Effector memory CD8-positive, alpha-beta T cell (primary cell): ENCODE data around the gene FURIN.
"Not testable (repeated sequence)": the region's sequence is repeated elsewhere in the genome, so short reads cannot be mapped to it uniquely, and the experiment has no call there.

Source experiments
- ATAC-seq: fragments of 150-1000 bp; cut with Tn5 transposase; replicated peaks from 2 replicates; pipeline ENCODE4 v1.10.0; 2021; ENCODE audit warnings: mild to moderate bottlenecking, moderate library complexity
- DNase-seq, 3 experiments: peaks; one replicate each; pipeline ENCODE4 v3.0.0; 2021
- H3K27ac Mint-ChIP-seq, 2 donors: one replicate each; pipeline ENCODE4 v1.8.0; 2022; ENCODE audit warnings: mild to moderate bottlenecking in 2 of 2, mixed read lengths in 2 of 2, moderate library complexity in 2 of 2
- H3K27me3 Mint-ChIP-seq, 2 donors: one replicate each; pipeline ENCODE4 v1.8.0; 2022; ENCODE audit warnings: mixed read lengths in 2 of 2
- H3K36me3 Mint-ChIP-seq: one replicate; pipeline ENCODE4 v1.8.0; 2022; ENCODE audit warnings: mild to moderate bottlenecking, moderate library complexity, mixed read lengths; ENCODE audit not compliant: insufficient read depth
- H3K4me1 Mint-ChIP-seq, 2 donors: one replicate each; pipeline ENCODE4 v1.8.0; 2022; ENCODE audit warnings: low read depth in 2 of 2, mixed read lengths in 2 of 2
- H3K4me3 Mint-ChIP-seq, 2 donors: one replicate each; pipeline ENCODE4 v1.8.0; 2022; ENCODE audit warnings: mild to moderate bottlenecking in 2 of 2, mixed read lengths in 2 of 2, moderate library complexity in 2 of 2
- H3K9me3 Mint-ChIP-seq, 2 donors: one replicate each; pipeline ENCODE4 v1.8.0; 2022; ENCODE audit warnings: mixed read lengths in 2 of 2

Gene FURIN

GRCh38 chr15:90895571-90896117, 27.3 kb downstream of the FURIN start:
- H3K9me3 Mint-ChIP-seq = no peaks in the 10 kb centered on the region
- DNase-seq = no peak
- H3K27me3 Mint-ChIP-seq = no peaks in the 10 kb centered on the region
- no peak overlapping the region for H3K4me3 Mint-ChIP-seq
- H3K27ac Mint-ChIP-seq = no peak overlapping the region
- no peak for ATAC-seq
- no peaks in the 10 kb centered on the region for H3K4me1 Mint-ChIP-seq
- peaks cover 5% of the 10 kb centered on the region for H3K36me3 Mint-ChIP-seq

DNA sequence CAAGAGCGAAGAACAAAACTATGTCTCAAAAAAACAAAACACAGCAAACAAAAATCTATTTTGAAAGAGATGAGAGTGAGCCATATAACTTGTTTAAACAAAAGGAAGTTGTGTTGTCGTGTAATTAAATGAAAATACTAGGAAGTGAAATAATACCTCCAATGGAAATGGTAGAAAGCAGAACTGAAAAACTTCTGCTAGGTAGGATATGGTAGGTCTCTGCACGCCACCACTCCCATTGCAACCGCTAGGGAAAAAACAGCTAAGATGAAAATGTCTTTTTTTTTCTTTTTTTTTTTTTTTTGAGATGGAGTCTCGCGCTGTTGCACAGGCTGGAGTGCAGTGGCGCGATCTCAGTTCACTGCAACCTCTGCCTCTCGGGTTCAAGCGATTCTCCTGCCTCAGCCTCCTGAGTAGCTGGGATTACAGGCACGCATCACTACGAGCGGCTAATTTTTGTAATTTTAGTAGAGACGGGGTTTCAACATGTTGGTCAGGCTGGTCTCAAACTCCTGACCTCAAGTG, 28.8 kb downstream of the FURIN start:
- H3K27ac Mint-ChIP-seq = not testable (repeated sequence)

GRCh38 chr15:90901175-90902039, 33.0 kb downstream of the FURIN start:
- DNase-seq (no peak), ATAC-seq (no peak)
- H3K4me1 Mint-ChIP-seq = peaks cover 23 to 24% of the 10 kb centered on the region in 2 donors
- H3K9me3 Mint-ChIP-seq = no peaks in the 10 kb centered on the region
- peaks cover 30% of the 10 kb centered on the region for H3K36me3 Mint-ChIP-seq
- no peaks in the 10 kb centered on the region for H3K27me3 Mint-ChIP-seq
- peak overlapping the region; percentile 83 to 89 for H3K27ac Mint-ChIP-seq
- H3K4me3 Mint-ChIP-seq = peak overlapping the region; percentile 82 to 84

More for the DNA sequence above, 28.8 kb downstream of the FURIN start:
- peaks cover 14% of the 10 kb centered on the region for H3K36me3 Mint-ChIP-seq
- H3K4me3 Mint-ChIP-seq, H3K27me3 Mint-ChIP-seq, DNase-seq, ATAC-seq, H3K9me3 Mint-ChIP-seq: not testable (repeated sequence)
- peaks cover 7 to 11% of the 10 kb centered on the region in 2 donors for H3K4me1 Mint-ChIP-seq

DNA sequence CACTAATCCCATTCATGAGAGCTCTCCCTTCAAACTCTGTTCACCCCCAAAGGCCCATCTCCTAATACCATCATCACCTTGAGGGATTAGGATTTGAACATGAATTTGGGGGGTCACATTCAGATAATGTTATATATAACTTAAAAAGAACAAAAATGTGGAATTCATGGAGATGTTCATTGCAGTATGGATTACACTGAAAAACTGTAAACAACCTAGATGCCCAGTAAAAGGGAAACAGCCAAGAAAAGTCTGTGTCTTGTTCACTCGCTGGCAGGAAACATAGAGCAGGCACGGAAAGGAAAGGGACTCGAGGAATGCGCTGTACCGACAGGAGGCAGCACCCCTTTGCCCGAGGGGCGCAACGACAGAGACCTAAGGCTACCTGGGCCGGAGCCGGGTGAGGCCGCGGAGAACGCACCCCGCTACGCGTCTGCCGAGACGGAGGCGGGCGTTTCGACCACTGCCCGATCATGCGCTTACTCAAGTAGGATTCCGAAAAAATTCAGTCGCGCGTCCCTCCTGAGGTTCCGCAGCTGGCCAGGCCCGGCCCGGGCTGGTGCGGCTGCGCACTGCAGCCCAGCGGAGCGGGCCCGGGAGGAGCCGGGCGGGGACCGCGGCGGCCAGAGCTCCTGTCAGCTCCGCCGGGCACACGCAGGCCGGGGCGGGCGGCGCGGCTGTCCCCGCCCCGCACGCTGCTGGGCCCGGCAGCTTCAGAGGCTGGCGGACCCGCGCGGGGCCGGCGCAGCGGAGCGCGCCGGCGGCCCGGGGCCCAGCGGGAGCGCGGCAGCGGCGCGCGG, 33.9 kb downstream of the FURIN start:
- no peaks in the 10 kb centered on the region for H3K9me3 Mint-ChIP-seq
- H3K4me3 Mint-ChIP-seq = peak overlapping the region; percentile 82 to 84
- peaks cover 35% of the 10 kb centered on the region for H3K36me3 Mint-ChIP-seq
- H3K27me3 Mint-ChIP-seq = no peaks in the 10 kb centered on the region
- peak overlapping the region; percentile 83 to 89 for H3K27ac Mint-ChIP-seq
- ATAC-seq (peak; percentile 66), DNase-seq (peak; percentile 54 to 66 (median 56))
- peaks cover 23 to 24% of the 10 kb centered on the region in 2 donors for H3K4me1 Mint-ChIP-seq

DNA sequence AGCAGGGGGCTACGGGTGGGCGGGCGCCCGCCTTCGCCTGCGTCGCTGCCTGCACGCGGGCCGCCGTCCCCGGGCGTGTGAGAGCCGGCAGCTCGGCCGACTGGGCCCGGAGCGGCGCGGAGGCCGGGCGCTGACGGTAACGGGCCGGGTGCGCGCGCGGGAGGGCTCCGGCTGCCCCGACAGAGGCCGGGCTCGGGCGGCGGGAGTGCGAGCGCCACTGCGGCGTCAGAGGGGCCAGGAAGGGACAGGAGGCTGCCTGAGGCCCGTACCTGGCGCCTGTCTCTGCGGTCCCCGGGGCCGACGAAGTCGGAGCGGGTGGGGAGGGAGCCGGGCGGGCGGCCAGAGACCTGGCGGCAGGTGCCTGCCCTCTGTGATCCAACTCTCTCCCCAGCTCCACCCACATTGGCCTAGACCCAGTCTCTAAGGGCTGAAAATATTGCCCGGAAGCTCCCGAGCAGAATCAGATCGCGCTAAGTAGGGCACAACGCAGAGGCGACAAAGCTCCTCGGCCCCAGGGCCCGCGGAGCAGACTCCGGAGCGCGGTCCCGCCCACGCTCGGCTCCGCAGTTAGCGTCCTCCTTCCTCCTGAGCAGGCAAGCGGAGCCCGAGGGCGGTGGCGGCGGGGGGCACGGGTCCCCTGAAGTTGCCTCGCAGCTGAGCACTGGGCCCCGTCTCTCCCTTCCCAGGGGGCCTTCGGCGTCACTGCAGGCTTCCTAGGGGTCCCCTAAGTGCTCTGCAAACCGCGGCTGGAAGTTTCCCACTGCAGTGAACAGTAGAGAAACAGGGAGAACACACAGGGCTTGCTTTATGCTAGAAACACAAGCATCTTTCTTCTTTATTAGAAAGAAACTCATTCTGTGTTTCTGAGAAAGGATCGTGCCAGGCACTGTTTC, 34.7 kb downstream of the FURIN start, which contains the start of gene MAN2A2:
TSS of gene MAN2A2 (plus strand) at position 463 of the 893 bp plus-strand sequence. CDS start 906 bp downstream, outside the sequence.
- peak; percentile 67 to 70 (median 70) for DNase-seq
- peak; percentile 79 for ATAC-seq
- H3K9me3 Mint-ChIP-seq = no peaks in the 10 kb centered on the region
- H3K36me3 Mint-ChIP-seq = peaks cover 35% of the 10 kb centered on the region
- H3K27me3 Mint-ChIP-seq = no peaks in the 10 kb centered on the region
- H3K27ac Mint-ChIP-seq = peak within 1 kb of the TSS; percentile 89 to 94
- peak within 1 kb of the TSS; percentile 86 to 95 for H3K4me3 Mint-ChIP-seq
- H3K4me1 Mint-ChIP-seq = peaks cover 23 to 24% of the 10 kb centered on the region in 2 donors

GRCh38 chr15:90903733-90904536, 35.5 kb downstream of the FURIN start:
- DNase-seq = no peak
- H3K4me3 Mint-ChIP-seq = peak overlapping the region; percentile 86 to 95
- H3K4me1 Mint-ChIP-seq = peaks cover 23 to 24% of the 10 kb centered on the region in 2 donors
- no peaks in the 10 kb centered on the region for H3K9me3 Mint-ChIP-seq
- H3K36me3 Mint-ChIP-seq = peaks cover 40% of the 10 kb centered on the region
- ATAC-seq = no peak
- H3K27ac Mint-ChIP-seq = peak overlapping the region; percentile 86 to 94
- H3K27me3 Mint-ChIP-seq = no peaks in the 10 kb centered on the region

DNA sequence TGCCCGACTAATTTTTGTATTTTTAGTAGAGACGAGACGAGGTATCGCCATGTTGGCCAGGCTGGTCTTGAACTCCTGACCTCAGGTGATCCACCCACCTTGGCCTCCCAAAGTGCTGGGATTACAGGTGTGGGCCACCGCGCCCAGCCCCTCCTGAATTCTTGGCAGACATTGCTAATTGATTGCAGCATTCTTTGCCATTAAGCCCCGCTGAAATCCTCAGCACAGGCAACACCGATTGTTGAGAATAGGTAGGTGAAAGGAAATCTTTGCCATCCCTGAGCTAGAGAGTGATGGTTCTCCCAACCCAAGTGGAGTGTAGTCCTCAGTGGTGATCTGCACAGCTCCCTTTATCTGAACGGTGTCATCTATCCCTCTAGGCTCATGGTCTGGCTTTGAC, 36.4 kb downstream of the FURIN start:
- H3K27me3 Mint-ChIP-seq = no peaks in the 10 kb centered on the region
- no peak overlapping the region for H3K4me3 Mint-ChIP-seq
- no peaks in the 10 kb centered on the region for H3K9me3 Mint-ChIP-seq
- DNase-seq (no peak), ATAC-seq (no peak)
- H3K4me1 Mint-ChIP-seq = peaks cover 23 to 24% of the 10 kb centered on the region in 2 donors
- H3K36me3 Mint-ChIP-seq = peaks cover 48% of the 10 kb centered on the region
- no peak overlapping the region for H3K27ac Mint-ChIP-seq

DNA sequence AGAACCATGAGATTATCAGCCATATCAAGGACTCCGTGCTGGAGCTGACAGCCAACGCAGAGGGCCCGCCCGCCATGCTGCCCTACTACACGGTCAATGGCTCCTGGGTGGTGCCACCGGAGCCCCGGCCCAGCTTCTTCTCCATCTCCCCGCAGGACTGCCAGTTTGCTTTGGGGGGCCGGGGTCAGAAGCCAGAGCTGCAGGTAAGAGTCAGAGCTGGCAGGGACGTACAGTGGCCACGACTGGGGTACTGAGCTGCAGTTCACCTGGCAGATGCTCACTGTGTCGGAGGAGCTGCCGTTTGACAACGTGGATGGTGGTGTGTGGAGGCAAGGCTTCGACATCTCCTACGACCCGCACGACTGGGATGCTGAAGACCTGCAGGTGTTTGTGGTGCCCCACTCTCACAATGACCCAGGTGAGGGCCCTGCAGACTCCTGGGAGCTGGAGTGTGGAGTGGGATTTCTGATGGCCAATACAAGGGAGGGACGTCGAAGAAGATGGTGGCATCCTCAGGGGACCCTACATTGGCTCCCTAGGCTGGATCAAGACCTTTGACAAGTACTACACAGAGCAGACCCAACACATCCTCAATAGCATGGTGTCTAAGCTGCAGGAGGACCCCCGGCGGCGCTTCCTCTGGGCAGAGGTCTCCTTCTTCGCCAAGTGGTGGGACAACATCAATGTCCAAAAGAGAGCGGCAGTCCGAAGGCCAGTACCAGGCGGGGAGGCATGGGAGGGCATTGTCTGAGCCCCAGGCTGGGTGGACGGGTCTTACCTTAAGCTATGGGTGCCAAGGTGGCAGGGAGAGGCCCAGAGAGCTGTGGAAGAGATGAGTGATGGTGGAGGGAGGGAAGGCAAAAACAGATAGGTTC, 37.2 kb downstream of the FURIN start:
- Mint-ChIP-seq H3K4me1 (peaks cover 23 to 24% of the 10 kb centered on the region in 2 donors), H3K4me3 (no peak overlapping the region), H3K9me3 (no peaks in the 10 kb centered on the region), H3K27me3 (no peaks in the 10 kb centered on the region), H3K27ac (peak overlapping the region in 1 of 2 donors; percentile 71), H3K36me3 (peaks cover 46% of the 10 kb centered on the region)
- DNase-seq (no peak), ATAC-seq (no peak)

DNA sequence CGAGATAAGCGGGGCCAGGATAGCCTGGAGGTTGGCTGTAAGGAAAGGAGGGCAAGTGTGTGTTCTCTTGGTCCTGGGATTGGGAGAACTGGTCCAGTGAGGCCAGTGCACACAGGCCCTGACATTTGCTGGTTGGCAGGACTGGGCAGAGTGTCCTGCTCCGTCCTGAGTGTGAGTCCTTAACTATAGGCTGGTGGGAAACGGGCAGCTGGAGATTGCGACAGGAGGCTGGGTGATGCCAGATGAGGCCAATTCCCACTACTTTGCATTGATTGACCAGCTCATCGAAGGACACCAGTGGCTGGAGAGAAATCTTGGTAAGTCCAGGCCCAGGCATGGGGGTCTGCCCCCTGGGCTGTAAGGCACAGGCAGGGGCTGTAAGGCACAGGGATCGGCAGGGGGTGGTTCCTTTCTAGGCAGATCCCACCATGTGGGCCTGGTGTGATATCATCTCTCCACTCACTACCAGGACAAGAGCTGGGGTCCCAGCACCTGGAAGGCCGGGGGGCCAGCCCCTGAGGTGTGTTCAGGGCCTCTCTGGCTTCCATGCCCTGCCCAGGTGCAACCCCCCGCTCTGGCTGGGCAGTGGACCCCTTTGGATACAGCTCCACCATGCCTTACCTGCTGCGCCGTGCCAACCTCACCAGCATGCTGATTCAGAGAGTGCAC, 37.9 kb downstream of the FURIN start:
- H3K4me3 Mint-ChIP-seq = no peak overlapping the region
- H3K36me3 Mint-ChIP-seq = peaks cover 45% of the 10 kb centered on the region
- no peaks in the 10 kb centered on the region for H3K9me3 Mint-ChIP-seq
- H3K27ac Mint-ChIP-seq = peak overlapping the region in 1 of 2 donors; percentile 71
- no peaks in the 10 kb centered on the region for H3K27me3 Mint-ChIP-seq
- DNase-seq = no peak
- peaks cover 21 to 23% of the 10 kb centered on the region in 2 donors for H3K4me1 Mint-ChIP-seq
- no peak for ATAC-seq

GRCh38 chr15:90907051-90907660, 38.8 kb downstream of the FURIN start:
- peaks cover 13 to 16% of the 10 kb centered on the region in 2 donors for H3K4me1 Mint-ChIP-seq
- no peak for ATAC-seq
- no peak overlapping the region for H3K27ac Mint-ChIP-seq
- no peaks in the 10 kb centered on the region for H3K27me3 Mint-ChIP-seq
- H3K36me3 Mint-ChIP-seq = peaks cover 48% of the 10 kb centered on the region
- H3K9me3 Mint-ChIP-seq = no peaks in the 10 kb centered on the region
- DNase-seq = no peak
- H3K4me3 Mint-ChIP-seq = no peak overlapping the region
